RWPE2 (cell line): Measurements from ENCODE around the gene SUCLG2.

Source experiments
- ATAC-seq: fragments of 200-7000 bp; cut with Tn5 transposase; 3 replicates; pipeline ENCODE4 v1.9.1; 2021; ENCODE audit warnings: low read depth
- DNase-seq: peaks from one replicate; pipeline ENCODE4 v3.0.0-alpha.2; 2020; ENCODE audit warnings: low spot score
- H3K27ac ChIP-seq: fragments of 450-650 bp; 2 replicates; pipeline ENCODE4 v1.5.1; 2017; ENCODE audit warnings: mild to moderate bottlenecking; ENCODE audit not compliant: poor library complexity, severe bottlenecking
- H3K27me3 ChIP-seq: fragments of 250-450 bp; sonication (Bioruptor Pico); 2 replicates; pipeline ENCODE4 v1.5.1; 2021; ENCODE audit warnings: mild to moderate bottlenecking, moderate library complexity; ENCODE audit not compliant: insufficient read depth, poor library complexity, severe bottlenecking
- H3K36me3 ChIP-seq: fragments of 250-450 bp; sonication (Bioruptor Pico); 2 replicates; pipeline ENCODE4 v1.5.1; 2020; ENCODE audit warnings: low read depth, mild to moderate bottlenecking, moderate library complexity
- H3K4me1 ChIP-seq: fragments of 250-450 bp; sonication (Bioruptor Pico); 2 replicates; pipeline ENCODE4 v1.5.1; 2021; ENCODE audit warnings: mild to moderate bottlenecking, moderate library complexity; ENCODE audit not compliant: insufficient read depth, poor library complexity, severe bottlenecking
- H3K4me3 ChIP-seq: fragments of 250-450 bp; sonication (Bioruptor Pico); 2 replicates; pipeline ENCODE4 v1.5.1; 2021; ENCODE audit warnings: mild to moderate bottlenecking, moderate library complexity; ENCODE audit not compliant: severe bottlenecking
- H3K9me3 ChIP-seq: fragments of 250-450 bp; sonication (Bioruptor Pico); 2 replicates; pipeline ENCODE4 v1.5.1; 2021; ENCODE audit warnings: mild to moderate bottlenecking, moderate library complexity; ENCODE audit not compliant: severe bottlenecking
- TF ChIP-seq, protein P1 (sequence below): fragments of 450-650 bp; IDR thresholded peaks from one replicate; pipeline ENCODE4 v1.5.1; 2017; ENCODE audit warnings: mild to moderate bottlenecking, moderate library complexity; ENCODE audit not compliant: poor library complexity, severe bottlenecking

Gene SUCLG2

DNA sequence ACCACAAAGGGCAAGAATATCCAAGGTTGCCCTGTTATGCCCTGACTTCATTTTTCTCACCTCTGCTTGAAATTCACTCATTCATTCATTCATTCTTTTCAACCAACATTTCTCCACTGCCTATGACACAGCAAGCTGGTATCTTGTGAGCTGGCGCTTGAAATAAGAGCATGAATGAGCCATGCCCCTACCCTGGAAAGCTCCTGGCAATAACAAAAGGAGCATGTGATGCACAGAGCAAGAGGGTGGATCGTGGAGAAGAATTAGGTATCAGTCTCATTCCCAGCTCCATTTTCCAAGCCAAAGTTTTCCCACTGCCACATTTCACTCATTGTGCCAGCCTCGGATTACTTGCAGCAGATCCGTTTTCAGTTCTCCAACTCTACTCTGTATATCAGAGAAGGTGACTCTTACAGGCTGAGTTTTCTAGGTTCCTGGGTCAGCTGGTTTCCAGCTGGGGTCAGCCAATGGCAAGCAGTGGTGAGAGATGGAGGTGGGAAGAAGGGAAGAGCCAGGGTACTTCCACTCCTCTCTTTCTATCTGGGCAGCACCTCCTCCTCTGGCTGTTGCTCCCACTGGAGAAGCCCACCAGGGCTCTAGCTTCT is 144.8 kb downstream of the SUCLG2 start:
- no peaks in the 10 kb centered on the region for H3K9me3 ChIP-seq
- TF ChIP-seq, protein P1, sequence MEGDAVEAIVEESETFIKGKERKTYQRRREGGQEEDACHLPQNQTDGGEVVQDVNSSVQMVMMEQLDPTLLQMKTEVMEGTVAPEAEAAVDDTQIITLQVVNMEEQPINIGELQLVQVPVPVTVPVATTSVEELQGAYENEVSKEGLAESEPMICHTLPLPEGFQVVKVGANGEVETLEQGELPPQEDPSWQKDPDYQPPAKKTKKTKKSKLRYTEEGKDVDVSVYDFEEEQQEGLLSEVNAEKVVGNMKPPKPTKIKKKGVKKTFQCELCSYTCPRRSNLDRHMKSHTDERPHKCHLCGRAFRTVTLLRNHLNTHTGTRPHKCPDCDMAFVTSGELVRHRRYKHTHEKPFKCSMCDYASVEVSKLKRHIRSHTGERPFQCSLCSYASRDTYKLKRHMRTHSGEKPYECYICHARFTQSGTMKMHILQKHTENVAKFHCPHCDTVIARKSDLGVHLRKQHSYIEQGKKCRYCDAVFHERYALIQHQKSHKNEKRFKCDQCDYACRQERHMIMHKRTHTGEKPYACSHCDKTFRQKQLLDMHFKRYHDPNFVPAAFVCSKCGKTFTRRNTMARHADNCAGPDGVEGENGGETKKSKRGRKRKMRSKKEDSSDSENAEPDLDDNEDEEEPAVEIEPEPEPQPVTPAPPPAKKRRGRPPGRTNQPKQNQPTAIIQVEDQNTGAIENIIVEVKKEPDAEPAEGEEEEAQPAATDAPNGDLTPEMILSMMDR, result no peak
- no peaks in the 10 kb centered on the region for H3K27me3 ChIP-seq
- no peak overlapping the region for H3K4me3 ChIP-seq
- H3K4me1 ChIP-seq, result no peaks in the 10 kb centered on the region
- ATAC-seq (peak; percentile 56), DNase-seq (no peak)
- H3K27ac ChIP-seq, result no peak overlapping the region
- H3K36me3 ChIP-seq, result no peaks in the 10 kb centered on the region

DNA sequence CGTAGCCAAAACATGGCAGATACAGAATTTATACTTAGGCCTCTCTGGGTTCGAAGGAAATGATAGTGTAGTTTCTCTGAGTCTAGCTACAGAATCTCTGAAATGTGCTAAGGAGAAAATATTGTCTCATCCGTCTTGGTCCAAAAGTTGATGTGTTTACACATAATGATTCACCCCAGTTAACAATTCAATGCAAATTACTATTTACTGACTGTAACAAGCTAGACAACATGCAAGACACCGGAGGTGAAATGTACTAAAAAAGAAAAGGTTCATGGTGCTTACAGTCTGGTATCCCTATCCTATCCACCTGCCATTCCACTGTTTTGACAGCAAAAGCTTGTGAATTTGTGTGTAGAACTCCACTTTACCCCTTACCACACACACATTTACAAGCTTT is 146.8 kb downstream of the SUCLG2 start:
- no peak for DNase-seq
- no peaks in the 10 kb centered on the region for H3K4me1 ChIP-seq
- H3K36me3 ChIP-seq, result no peaks in the 10 kb centered on the region
- H3K27me3 ChIP-seq, result no peaks in the 10 kb centered on the region
- H3K9me3 ChIP-seq, result no peaks in the 10 kb centered on the region
- H3K4me3 ChIP-seq, result no peak overlapping the region
- no peak overlapping the region for H3K27ac ChIP-seq
- TF ChIP-seq, protein P1, result no peak
- no peak for ATAC-seq

DNA sequence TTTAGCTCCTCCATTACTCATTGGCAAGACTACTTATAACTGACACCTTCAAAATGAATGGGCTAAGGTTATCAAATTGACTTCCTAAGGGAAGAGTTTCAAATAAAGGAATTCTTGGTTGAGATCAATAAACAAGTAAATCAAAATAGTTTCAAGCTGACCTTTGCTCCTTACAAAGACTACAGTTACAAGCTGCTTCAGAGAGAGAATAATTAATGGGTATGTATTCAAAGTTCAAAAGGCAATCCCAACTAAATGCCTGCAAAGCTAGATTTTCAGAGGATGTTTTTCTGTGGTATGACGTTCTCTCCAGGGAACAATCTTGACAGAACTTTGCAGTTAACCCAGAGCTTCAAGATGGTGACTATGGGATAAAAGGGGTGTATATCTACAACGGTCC is 153.7 kb downstream of the SUCLG2 start:
- ATAC-seq (no peak), DNase-seq (no peak)
- H3K27ac ChIP-seq, result no peak overlapping the region
- H3K4me3 ChIP-seq, result no peak overlapping the region
- no peaks in the 10 kb centered on the region for H3K9me3 ChIP-seq
- H3K36me3 ChIP-seq, result peaks cover 8% of the 10 kb centered on the region; the same call in 1 of the 2 replicates
- TF ChIP-seq, protein P1, result no peak
- H3K27me3 ChIP-seq, result no peaks in the 10 kb centered on the region
- H3K4me1 ChIP-seq, result no peaks in the 10 kb centered on the region

DNA sequence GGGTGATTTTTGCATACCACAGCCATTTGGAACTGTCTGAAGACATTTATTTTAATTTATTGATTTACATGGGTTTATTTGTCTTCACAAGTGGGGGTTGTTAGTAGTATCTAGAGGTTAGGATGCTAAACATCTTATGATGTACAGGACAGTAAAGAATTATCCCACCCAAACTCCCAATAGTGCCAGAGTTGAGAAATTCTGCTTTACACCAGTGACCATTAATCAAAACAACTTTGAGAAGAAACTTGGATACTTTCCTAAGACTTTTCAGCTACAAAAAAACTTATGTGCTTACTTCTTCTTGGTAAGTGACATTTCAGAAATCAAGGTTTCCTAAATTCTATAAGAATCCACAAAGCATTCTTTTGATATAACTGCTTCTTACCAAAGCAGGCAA is 156.7 kb downstream of the SUCLG2 start:
- TF ChIP-seq, protein P1, result no peak
- no peak for DNase-seq
- no peak overlapping the region for H3K4me3 ChIP-seq
- H3K9me3 ChIP-seq, result no peaks in the 10 kb centered on the region
- no peak overlapping the region for H3K27ac ChIP-seq
- no peak for ATAC-seq
- H3K4me1 ChIP-seq, result no peaks in the 10 kb centered on the region
- H3K36me3 ChIP-seq, result peaks cover 15% of the 10 kb centered on the region; the same call in 1 of the 2 replicates
- no peaks in the 10 kb centered on the region for H3K27me3 ChIP-seq

DNA sequence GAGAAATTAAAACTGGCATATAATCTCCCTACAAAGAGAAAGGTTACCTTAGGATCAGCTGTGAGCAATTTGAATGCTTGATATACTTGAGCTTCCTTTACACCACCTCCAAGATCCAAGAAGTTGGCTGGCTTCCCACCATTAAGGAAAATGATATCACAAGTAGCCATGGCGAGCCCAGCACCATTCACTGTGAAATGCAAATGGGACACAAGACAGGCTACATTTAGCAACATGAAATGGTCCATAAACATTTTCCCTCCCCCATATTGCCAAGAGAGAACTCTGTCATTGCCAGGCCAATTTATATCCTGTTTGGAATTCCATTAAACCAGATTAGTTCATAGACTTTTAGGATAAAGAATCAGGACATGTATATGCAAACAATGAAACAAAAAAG is 158.7 kb downstream of the SUCLG2 start:
- H3K4me3 ChIP-seq, result no peak overlapping the region
- no peaks in the 10 kb centered on the region for H3K27me3 ChIP-seq
- TF ChIP-seq, protein P1, result no peak
- H3K9me3 ChIP-seq, result no peaks in the 10 kb centered on the region
- no peak overlapping the region for H3K27ac ChIP-seq
- H3K4me1 ChIP-seq, result no peaks in the 10 kb centered on the region
- peaks cover 21% of the 10 kb centered on the region; the same call in 1 of the 2 replicates for H3K36me3 ChIP-seq
- no peak for ATAC-seq
- no peak for DNase-seq
